Colonic mucosa (tissue), 4 donors: ENCODE results near the gene CUL5. TPM values are rescaled to one million over a fixed set of nuclear protein-coding genes. Genes with fewer than 3 reads are reported as not detected.

Experiments
- DNase-seq: peaks from one replicate; pipeline ENCODE4 v3.0.0-alpha.2; 2020
- H3K27ac ChIP-seq: fragments of 200-600 bp; one replicate; pipeline ENCODE4 v1.8.0; 2021
- H3K27me3 ChIP-seq: fragments of 200-600 bp; one replicate; pipeline ENCODE4 v1.8.0; 2021
- H3K36me3 ChIP-seq: fragments of 200-600 bp; one replicate; pipeline ENCODE4 v1.8.0; 2021
- H3K4me1 ChIP-seq: fragments of 200-600 bp; one replicate; pipeline ENCODE4 v1.8.0; 2021; ENCODE audit warnings: mild to moderate bottlenecking
- H3K4me3 ChIP-seq: fragments of 200-600 bp; one replicate; pipeline ENCODE4 v1.8.0; 2021
- H3K9ac ChIP-seq, 2 donors: one replicate each; pipeline ENCODE4 v1.7.0; 2013; ENCODE audit warnings: control low read depth in 2 of 2, low read depth in 2 of 2, low read length in 2 of 2
- H3K9me3 ChIP-seq: fragments of 200-600 bp; one replicate; pipeline ENCODE4 v1.8.0; 2021
- intact Hi-C: fragments of 100-400 bp; cut with DNase I; formaldehyde crosslinking; loops from one replicate; pipeline ENCODE4 v1.14.1; 2022
- total RNA-seq, 2 donors: library from RNA; stranded (reverse); fragmentation: NEBNext Ultra II Directional in 1 of 2; extraction: Animal tissue kit (Norgen Biotek cat#: 25700) in 1 of 2; gene quantifications; one replicate each; pipeline ENCODE4 v1.2.1, GENCODE V29; 2021
- TF ChIP-seq, protein P1 (sequence below): fragments of 200-600 bp; IDR thresholded peaks from one replicate; pipeline ENCODE4 v1.8.0; 2022; ENCODE audit warnings: antibody characterized with exemption, mild to moderate bottlenecking
- donor health status: healthy.
- donor health status: DM: no; HTN: no; CAD: no.
- donor health status: DM: no; HTN: no; CAD: no.

The CUL5 gene
- total RNA-seq, 2 donors from 2014 or later, result 26.1 to 28.0 TPM

DNA sequence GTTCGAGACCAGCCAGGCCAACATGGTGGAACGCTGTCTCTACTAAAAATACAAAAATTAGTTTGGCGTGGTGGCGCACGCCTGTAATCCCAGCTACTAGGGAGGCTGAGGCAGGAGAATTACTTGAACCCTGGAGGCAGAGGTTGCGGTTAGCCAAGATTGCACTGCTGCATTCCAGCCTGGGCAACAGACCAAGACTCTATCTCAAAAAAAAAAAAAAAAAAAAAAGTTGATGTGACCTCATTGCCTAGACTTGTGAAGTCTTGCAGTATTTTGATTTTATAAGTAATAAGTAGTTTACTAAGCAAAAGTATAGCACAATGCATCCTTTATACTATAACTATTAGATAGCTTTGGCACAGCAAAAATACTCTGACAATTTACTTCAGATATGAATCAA lies 9.9 kb upstream of the CUL5 start:
- Histone ChIP-seq H3K9ac (no peak overlapping the region), H3K27me3 (no peaks in the 10 kb centered on the region), H3K4me1 (no peaks in the 10 kb centered on the region), H3K4me3 (no peak overlapping the region), H3K9me3 (no peaks in the 10 kb centered on the region), H3K36me3 (no peaks in the 10 kb centered on the region), H3K27ac (no peak overlapping the region)
- DNase-seq, result no peak
- intact Hi-C loops, result no loop called here
- TF ChIP-seq, protein P1, sequence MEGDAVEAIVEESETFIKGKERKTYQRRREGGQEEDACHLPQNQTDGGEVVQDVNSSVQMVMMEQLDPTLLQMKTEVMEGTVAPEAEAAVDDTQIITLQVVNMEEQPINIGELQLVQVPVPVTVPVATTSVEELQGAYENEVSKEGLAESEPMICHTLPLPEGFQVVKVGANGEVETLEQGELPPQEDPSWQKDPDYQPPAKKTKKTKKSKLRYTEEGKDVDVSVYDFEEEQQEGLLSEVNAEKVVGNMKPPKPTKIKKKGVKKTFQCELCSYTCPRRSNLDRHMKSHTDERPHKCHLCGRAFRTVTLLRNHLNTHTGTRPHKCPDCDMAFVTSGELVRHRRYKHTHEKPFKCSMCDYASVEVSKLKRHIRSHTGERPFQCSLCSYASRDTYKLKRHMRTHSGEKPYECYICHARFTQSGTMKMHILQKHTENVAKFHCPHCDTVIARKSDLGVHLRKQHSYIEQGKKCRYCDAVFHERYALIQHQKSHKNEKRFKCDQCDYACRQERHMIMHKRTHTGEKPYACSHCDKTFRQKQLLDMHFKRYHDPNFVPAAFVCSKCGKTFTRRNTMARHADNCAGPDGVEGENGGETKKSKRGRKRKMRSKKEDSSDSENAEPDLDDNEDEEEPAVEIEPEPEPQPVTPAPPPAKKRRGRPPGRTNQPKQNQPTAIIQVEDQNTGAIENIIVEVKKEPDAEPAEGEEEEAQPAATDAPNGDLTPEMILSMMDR, result no peak

DNA sequence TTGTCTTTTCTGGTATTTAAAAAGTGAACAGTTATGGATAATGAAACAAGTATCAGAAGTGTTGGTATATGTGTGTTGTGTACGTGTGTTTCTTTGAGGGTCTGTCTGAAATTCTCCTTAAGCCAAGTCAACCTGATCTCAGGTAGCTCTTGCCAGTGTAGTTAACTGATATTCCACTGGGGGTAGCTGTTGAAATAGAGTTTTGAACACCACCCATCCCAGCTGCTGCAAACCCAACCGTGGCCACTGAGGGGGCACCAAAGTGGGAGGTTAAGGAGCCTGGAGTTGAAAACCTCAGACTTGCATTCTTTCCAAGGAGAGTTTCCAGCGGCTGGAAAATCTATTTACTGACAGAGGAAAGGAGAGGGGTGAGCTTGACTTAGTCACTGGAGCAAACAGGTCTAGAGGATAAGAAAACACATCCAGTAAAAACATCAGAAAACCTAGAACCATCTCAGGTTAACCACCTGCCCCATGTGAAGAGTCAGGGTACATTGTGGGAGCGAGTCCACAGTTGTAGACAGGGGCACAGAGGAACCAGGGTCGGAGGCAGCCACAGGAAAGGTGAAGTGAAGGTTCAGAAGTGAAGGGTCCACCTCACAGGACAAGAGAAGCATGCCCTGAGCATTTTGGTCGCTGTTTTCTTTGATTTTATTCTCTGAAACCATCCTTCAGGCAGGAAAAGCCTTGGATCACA lies 8.8 kb upstream of the CUL5 start:
- intact Hi-C loops, result no loop called here
- H3K4me1 ChIP-seq, result no peaks in the 10 kb centered on the region
- H3K27ac ChIP-seq, result no peak overlapping the region
- no peak overlapping the region for H3K9ac ChIP-seq
- H3K9me3 ChIP-seq, result no peaks in the 10 kb centered on the region
- no peaks in the 10 kb centered on the region for H3K36me3 ChIP-seq
- H3K4me3 ChIP-seq, result no peak overlapping the region
- TF ChIP-seq, protein P1, result peak; percentile 33
- DNase-seq, result no peak
- H3K27me3 ChIP-seq, result no peaks in the 10 kb centered on the region

DNA sequence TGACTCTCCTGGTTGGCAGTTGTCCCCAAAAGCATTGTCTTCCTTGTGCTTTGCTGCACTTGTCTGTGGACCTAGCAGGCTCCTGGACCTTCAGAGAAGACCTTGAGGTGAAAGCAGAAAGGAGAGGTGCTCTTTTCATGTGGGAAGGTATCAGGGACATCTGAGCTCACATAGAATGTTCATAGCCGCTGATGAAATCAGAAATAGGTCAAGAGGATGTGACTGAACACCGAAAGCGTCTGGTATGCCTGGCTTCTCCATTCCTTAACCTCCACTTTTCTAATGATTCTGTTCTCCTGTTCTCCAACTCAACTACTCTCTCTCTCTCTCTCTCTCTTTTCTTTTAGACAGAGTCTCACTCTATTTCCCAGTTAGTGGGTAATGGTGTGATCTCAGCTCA lies 6.2 kb upstream of the CUL5 start:
- intact Hi-C loops, result no loop called here
- Histone ChIP-seq H3K9ac (no peak overlapping the region), H3K36me3 (no peaks in the 10 kb centered on the region), H3K4me1 (no peaks in the 10 kb centered on the region), H3K27me3 (no peaks in the 10 kb centered on the region), H3K4me3 (no peak overlapping the region), H3K27ac (no peak overlapping the region), H3K9me3 (no peaks in the 10 kb centered on the region)
- TF ChIP-seq, protein P1, result no peak
- DNase-seq, result no peak

DNA sequence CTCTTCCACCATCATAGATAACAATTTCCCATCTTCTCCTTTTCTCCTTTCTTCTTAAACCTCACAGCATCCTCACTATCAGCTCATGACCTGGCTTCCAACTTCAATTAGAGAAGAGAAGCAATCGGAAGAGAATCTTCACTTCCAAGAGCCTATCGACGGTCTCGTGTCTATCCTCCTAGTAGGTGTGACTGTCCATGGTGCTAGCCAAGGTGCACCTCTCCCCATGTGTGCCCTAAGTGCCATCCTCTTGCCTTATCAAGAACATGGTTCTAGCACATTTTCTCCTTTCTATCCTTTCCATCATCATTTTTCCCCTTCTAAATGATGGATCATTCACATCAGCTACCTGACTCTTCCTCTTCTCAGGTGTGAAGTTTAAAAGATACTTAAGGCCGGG lies 5.1 kb upstream of the CUL5 start:
- no peak for DNase-seq
- no peak overlapping the region for H3K27ac ChIP-seq
- no peaks in the 10 kb centered on the region for H3K4me1 ChIP-seq
- H3K9me3 ChIP-seq, result no peaks in the 10 kb centered on the region
- TF ChIP-seq, protein P1, result no peak
- no peak overlapping the region for H3K4me3 ChIP-seq
- intact Hi-C loops, result no loop called here
- H3K27me3 ChIP-seq, result no peaks in the 10 kb centered on the region
- H3K36me3 ChIP-seq, result no peaks in the 10 kb centered on the region
- no peak overlapping the region for H3K9ac ChIP-seq

DNA sequence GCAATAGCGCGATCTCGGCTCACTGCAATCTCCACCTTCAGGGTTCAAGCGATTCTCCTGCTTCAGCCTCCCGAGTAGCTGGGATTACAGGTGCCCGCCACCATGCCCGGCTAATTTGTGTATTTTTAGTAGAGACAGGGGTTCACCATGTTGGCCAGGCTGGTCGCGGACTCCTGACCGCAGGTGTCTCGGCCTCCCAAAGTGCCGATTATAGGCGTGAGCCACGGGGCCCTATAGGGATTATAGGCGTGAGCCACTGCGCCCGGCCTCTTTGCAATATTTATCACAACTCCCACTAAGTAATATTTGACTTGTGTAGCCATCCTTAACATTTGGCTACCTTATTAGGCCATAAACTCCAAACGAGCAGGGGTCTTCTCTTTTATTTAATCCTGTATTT lies 879 bp upstream of the CUL5 start:
- no peak overlapping the region for H3K9ac ChIP-seq
- no peak for DNase-seq
- peaks cover 3% of the 10 kb centered on the region for H3K4me1 ChIP-seq
- no peaks in the 10 kb centered on the region for H3K27me3 ChIP-seq
- intact Hi-C loops, result no loop called here
- no peak overlapping the region for H3K4me3 ChIP-seq
- no peaks in the 10 kb centered on the region for H3K36me3 ChIP-seq
- no peak overlapping the region for H3K27ac ChIP-seq
- TF ChIP-seq, protein P1, result no peak
- no peaks in the 10 kb centered on the region for H3K9me3 ChIP-seq
